DMS114 treated with DMSO at 0.1 percent for 48 hours (cell line): ENCODE measurements around the gene NTM.

Experiments used
- DNase-seq: peaks from one replicate; lab custom pipeline; 2025; ENCODE audit not compliant: unreplicated experiment; lab: John Stamatoyannopoulos, UW

Gene NTM

GRCh38 chr11:131632971-131633370 is 262.6 kb downstream of the NTM start:
- no peak for DNase-seq

- DNase-seq = no peak
Observed at GRCh38 chr11:131633921-131634715, 263.7 kb downstream of the NTM start.

GRCh38 chr11:131637469-131638175 is 267.2 kb downstream of the NTM start:
- no peak for DNase-seq

GRCh38 chr11:131638889-131639288 is 268.5 kb downstream of the NTM start:
- no peak for DNase-seq

- DNase-seq = no peak
Observed at GRCh38 chr11:131640320-131640719, 269.9 kb downstream of the NTM start.

GRCh38 chr11:131642756-131643531 is 272.5 kb downstream of the NTM start:
- DNase-seq = no peak

GRCh38 chr11:131644204-131644795 is 273.9 kb downstream of the NTM start:
- no peak for DNase-seq

- no peak for DNase-seq
Observed at GRCh38 chr11:131645237-131645636, 274.8 kb downstream of the NTM start.

GRCh38 chr11:131649856-131650255 is 279.4 kb downstream of the NTM start:
- DNase-seq = no peak

- DNase-seq = no peak
Observed at GRCh38 chr11:131652231-131652630, 281.8 kb downstream of the NTM start.

GRCh38 chr11:131653260-131653659 is 282.8 kb downstream of the NTM start:
- DNase-seq = no peak

- no peak for DNase-seq
Observed at GRCh38 chr11:131654849-131655248, 284.4 kb downstream of the NTM start.

GRCh38 chr11:131656179-131656838 is 285.9 kb downstream of the NTM start:
- DNase-seq = no peak

GRCh38 chr11:131656839-131657211 is 286.4 kb downstream of the NTM start:
- no peak for DNase-seq

- no peak for DNase-seq
Observed at GRCh38 chr11:131658414-131658813, 288.0 kb downstream of the NTM start.

- DNase-seq = no peak
Observed at GRCh38 chr11:131658952-131659351, 288.5 kb downstream of the NTM start.

GRCh38 chr11:131659931-131660330 is 289.5 kb downstream of the NTM start:
- no peak for DNase-seq

- no peak for DNase-seq
Observed at GRCh38 chr11:131661132-131661531, 290.7 kb downstream of the NTM start.

- DNase-seq = no peak
Observed at GRCh38 chr11:131662317-131662972, 292.0 kb downstream of the NTM start.

- no peak for DNase-seq
Observed at GRCh38 chr11:131662993-131663392, 292.6 kb downstream of the NTM start.
